Osteoblast (primary cell): ENCODE measurements around the gene BARX2. TPM values are rescaled to one million over a fixed set of nuclear protein-coding genes. Genes with fewer than 3 reads are reported as not detected.

Source experiments
- DNase-seq: peaks from one replicate; pipeline ENCODE4 v3.0.0; 2011; ENCODE audit warnings: low spot score, mixed read lengths; ENCODE audit not compliant: insufficient read length; ENCODE audit errors: missing footprints
- H2AFZ ChIP-seq: 2 replicates; pipeline ENCODE4 v1.6.0; 2011; ENCODE audit warnings: mild to moderate bottlenecking, low read length
- H3K27ac ChIP-seq: 2 replicates; pipeline ENCODE4 v1.5.1; 2011; ENCODE audit warnings: mild to moderate bottlenecking, low read depth, low read length, moderate library complexity
- H3K27me3 ChIP-seq: 2 replicates; pipeline ENCODE4 v1.6.0; 2012; ENCODE audit warnings: mild to moderate bottlenecking, control low read depth, inconsistent platforms, low read length, moderate library complexity; ENCODE audit not compliant: insufficient read depth
- H3K36me3 ChIP-seq: 2 replicates; pipeline ENCODE4 v1.5.1; 2011; ENCODE audit warnings: mild to moderate bottlenecking, low read length, control low read depth, moderate library complexity; ENCODE audit not compliant: insufficient read depth
- H3K4me1 ChIP-seq: 2 replicates; pipeline ENCODE4 v1.5.1; 2011; ENCODE audit warnings: mild to moderate bottlenecking, low read length, control low read depth, moderate library complexity; ENCODE audit not compliant: insufficient read depth
- H3K4me2 ChIP-seq: 2 replicates; pipeline ENCODE4 v1.6.0; 2011; ENCODE audit warnings: mild to moderate bottlenecking, low read length; ENCODE audit not compliant: insufficient read depth
- H3K4me3 ChIP-seq: fragments of 200-600 bp; sonication (generic); 3 replicates; pipeline ENCODE4 v1.5.1; 2012; ENCODE audit warnings: mild to moderate bottlenecking, low read length, inconsistent platforms; ENCODE audit not compliant: insufficient read depth
- H3K79me2 ChIP-seq: 2 replicates; pipeline ENCODE4 v1.6.0; 2012; ENCODE audit warnings: mild to moderate bottlenecking, low read length, control low read depth, inconsistent platforms; ENCODE audit not compliant: insufficient read depth
- H3K9me3 ChIP-seq: 2 replicates; pipeline ENCODE4 v1.5.1; 2011; ENCODE audit warnings: low read depth, low read length, control low read depth
- H4K20me1 ChIP-seq: 2 replicates; pipeline ENCODE4 v1.6.0; 2012; ENCODE audit warnings: mild to moderate bottlenecking, low read length, control low read depth; ENCODE audit not compliant: insufficient read depth
- total RNA-seq: library from RNA; depleted of rRNA; stranded (reverse); fragments of >200 nt; gene quantifications from 2 replicates; pipeline ENCODE4 v1.2.3, GENCODE V29; 2012
- TF ChIP-seq, protein P1 (sequence below): IDR thresholded peaks from 2 replicates; pipeline ENCODE4 v1.5.1; 2011; ENCODE audit warnings: mild to moderate bottlenecking, low read depth, low read length, moderate library complexity; ENCODE audit errors: extremely low read depth

Gene BARX2
- total RNA-seq, 1 donor: not detected

DNA sequence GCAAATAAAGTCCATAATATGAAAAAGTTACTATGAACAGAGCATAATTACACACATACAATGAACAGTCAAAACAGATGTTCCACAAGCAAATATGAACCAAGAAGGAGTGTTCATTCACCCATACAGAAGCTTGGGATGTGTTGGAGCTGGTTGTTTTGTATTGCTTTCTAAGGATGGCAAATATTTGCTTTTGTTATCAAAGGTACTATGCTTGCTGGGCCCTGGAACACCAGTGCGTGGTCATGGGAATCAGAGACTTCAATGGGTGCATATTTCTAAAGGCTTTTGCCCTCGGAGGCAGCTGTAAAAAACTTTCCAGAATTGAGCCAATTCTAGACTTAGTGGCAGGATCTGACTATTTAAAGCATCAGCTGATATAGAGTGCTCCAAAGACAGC lies 85.1 kb downstream of the BARX2 start:
- H2AFZ ChIP-seq: no peak overlapping the region
- H3K4me1 ChIP-seq: no peaks in the 10 kb centered on the region
- DNase-seq: no peak
- no peak overlapping the region for H3K4me3 ChIP-seq
- no peaks in the 10 kb centered on the region for H4K20me1 ChIP-seq
- no peaks in the 10 kb centered on the region for H3K36me3 ChIP-seq
- no peaks in the 10 kb centered on the region for H3K27me3 ChIP-seq
- no peak overlapping the region for H3K27ac ChIP-seq
- no peak overlapping the region for H3K4me2 ChIP-seq
- TF ChIP-seq, protein P1, sequence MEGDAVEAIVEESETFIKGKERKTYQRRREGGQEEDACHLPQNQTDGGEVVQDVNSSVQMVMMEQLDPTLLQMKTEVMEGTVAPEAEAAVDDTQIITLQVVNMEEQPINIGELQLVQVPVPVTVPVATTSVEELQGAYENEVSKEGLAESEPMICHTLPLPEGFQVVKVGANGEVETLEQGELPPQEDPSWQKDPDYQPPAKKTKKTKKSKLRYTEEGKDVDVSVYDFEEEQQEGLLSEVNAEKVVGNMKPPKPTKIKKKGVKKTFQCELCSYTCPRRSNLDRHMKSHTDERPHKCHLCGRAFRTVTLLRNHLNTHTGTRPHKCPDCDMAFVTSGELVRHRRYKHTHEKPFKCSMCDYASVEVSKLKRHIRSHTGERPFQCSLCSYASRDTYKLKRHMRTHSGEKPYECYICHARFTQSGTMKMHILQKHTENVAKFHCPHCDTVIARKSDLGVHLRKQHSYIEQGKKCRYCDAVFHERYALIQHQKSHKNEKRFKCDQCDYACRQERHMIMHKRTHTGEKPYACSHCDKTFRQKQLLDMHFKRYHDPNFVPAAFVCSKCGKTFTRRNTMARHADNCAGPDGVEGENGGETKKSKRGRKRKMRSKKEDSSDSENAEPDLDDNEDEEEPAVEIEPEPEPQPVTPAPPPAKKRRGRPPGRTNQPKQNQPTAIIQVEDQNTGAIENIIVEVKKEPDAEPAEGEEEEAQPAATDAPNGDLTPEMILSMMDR: no peak
- H3K79me2 ChIP-seq: no peaks in the 10 kb centered on the region
- H3K9me3 ChIP-seq: no peaks in the 10 kb centered on the region

DNA sequence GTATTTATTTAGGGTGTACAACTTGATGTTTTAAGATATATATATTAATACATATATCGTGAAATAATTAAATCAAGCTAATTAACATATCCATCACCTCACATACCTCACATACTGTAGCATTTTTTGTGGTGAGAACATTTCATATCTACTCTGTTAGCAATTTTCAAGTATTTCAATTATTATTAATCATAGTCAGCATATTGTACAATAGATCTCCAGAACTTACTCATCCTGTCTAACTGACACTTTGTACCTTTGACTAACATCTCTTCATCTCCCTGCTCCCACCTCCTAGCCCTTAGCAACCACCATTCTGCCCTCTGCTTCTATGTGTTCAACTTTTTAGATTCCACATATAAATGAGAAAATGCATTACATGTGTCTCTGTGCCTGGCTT lies 108.4 kb downstream of the BARX2 start:
- Histone ChIP-seq H3K9me3 (no peaks in the 10 kb centered on the region), H2AFZ (no peak overlapping the region)

DNA sequence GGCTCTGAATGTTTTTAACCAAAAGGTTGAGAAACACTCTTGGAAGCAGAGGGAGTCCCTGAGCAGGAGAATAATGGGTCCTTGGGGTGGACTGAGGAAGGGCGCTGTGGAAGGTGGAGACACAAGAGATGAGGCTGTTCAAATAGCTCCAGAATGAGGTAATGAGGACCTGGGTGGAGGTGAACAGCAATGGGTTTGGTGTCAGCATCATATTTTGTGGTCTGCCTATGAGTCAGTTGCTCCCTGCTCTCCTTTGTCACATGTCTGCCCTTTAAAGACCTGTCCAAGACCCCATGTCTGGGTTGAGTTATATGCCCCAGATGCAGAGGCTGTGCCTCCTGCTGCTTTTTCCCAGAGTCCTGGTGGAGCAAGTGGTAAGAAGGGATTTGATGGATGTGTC lies 113.6 kb downstream of the BARX2 start:
- H3K27ac ChIP-seq: no peak overlapping the region
- H3K9me3 ChIP-seq: no peaks in the 10 kb centered on the region
- H3K36me3 ChIP-seq: no peaks in the 10 kb centered on the region
- no peak overlapping the region for H3K4me2 ChIP-seq
- DNase-seq: no peak
- no peak overlapping the region for H2AFZ ChIP-seq
- no peaks in the 10 kb centered on the region for H3K4me1 ChIP-seq
- H4K20me1 ChIP-seq: no peaks in the 10 kb centered on the region
- TF ChIP-seq, protein P1: no peak
- no peak overlapping the region for H3K4me3 ChIP-seq
- H3K79me2 ChIP-seq: no peaks in the 10 kb centered on the region
- no peaks in the 10 kb centered on the region for H3K27me3 ChIP-seq

More for the DNA sequence above, 108.4 kb downstream of the BARX2 start:
- Histone ChIP-seq H4K20me1 (no peaks in the 10 kb centered on the region), H3K36me3 (no peaks in the 10 kb centered on the region), H3K79me2 (no peaks in the 10 kb centered on the region), H3K4me3 (no peak overlapping the region), H3K27ac (no peak overlapping the region), H3K4me1 (no peaks in the 10 kb centered on the region), H3K4me2 (no peak overlapping the region), H3K27me3 (no peaks in the 10 kb centered on the region)
- TF ChIP-seq, protein P1: no peak
- DNase-seq: peak; percentile 5

DNA sequence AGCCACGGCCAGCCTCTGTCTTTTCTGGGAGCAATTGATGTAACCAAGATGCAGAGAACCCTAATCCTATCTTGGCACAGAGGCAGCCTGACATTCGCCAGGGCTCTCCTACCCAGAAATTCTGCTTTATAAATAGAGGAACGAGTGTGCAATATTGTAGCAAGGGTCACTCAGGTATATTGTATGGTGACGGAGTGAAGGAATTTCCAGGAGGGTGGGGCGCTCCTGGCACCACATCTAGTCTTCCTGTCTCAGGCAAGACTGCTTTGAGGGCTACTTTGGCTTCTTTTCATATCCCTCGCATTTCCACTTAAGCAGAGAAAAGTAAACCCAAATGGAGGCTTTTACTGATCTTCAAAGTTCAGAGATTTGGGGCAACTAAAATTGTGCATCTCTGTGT lies 114.4 kb downstream of the BARX2 start:
- Histone ChIP-seq H3K9me3 (no peaks in the 10 kb centered on the region), H3K4me2 (no peak overlapping the region)

More for the DNA sequence above, 114.4 kb downstream of the BARX2 start:
- Histone ChIP-seq H3K27me3 (no peaks in the 10 kb centered on the region), H2AFZ (no peak overlapping the region), H3K27ac (no peak overlapping the region), H3K4me1 (no peaks in the 10 kb centered on the region), H3K4me3 (no peak overlapping the region), H4K20me1 (no peaks in the 10 kb centered on the region), H3K79me2 (no peaks in the 10 kb centered on the region), H3K36me3 (no peaks in the 10 kb centered on the region)
- no peak for DNase-seq
- TF ChIP-seq, protein P1: no peak
